ENCODE measurements around the gene SLC25A10. TPM values are rescaled to one million over a fixed set of nuclear protein-coding genes. Genes with fewer than 3 reads are reported as not detected.
A peak's percentile ranks its signal among the peaks of the same experiment; 100 is the strongest.

The SLC25A10 gene
- total and polyA plus RNA-seq, 10 of the 15 experiments (the other 5 are each of a cell fraction or from before 2014, with no cell fraction given), result 0.11 to 72.7 (median 22.3) TPM

DNA sequence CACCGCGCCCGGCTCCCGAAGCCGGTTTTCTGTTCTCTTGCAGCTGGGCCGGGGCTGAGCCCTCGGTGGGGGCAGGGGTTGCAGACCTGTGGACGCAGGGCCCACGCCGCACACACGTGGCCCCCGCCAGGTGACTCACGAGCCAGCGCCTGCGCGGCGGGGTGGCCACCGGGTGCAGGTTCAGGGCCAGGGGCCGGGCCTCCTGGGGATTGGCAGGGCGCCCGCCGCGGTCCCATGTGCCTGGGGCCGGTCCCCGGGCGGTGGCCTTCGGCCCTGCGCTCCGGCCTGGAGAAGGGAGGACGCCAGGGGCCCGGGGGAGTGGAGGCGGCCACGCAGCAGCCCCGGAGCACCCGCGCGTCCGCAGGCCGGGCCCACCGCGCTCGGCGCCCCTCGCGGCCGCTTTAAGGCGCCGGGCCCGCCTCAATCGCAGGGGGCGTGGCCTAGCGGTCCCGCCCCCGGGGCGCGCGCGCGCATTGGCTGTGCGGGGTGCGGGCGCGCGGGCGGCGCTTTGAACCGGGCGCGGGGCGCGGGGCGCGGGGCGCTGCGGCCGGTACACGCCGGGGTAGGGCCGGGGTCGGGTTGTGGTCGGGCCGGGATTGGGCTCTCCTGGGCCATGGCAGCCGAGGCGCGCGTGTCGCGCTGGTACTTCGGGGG lies at the start of gene SLC25A10 (continued):
- TF ChIP-seq HSF1 (IDR thresholded peaks at IDR 0.05; ENCODE audit: low read depth, low read length) (no peak), RUNX3 (IDR thresholded peaks at IDR 0.05; ENCODE audit: low read length) (no peak), RFX5 (IDR thresholded peaks at IDR 0.05; ENCODE audit: low read depth, low read length) (no peak), CUX1 (IDR thresholded peaks at IDR 0.05; ENCODE audit: insufficient replicate concordance, low read depth, low read length) (no peak), MTA3 (IDR thresholded peaks at IDR 0.05; ENCODE audit: borderline replicate concordance, low read length) (no peak), BACH1 (IDR thresholded peaks at IDR 0.05; ENCODE audit: borderline replicate concordance) (peak; percentile 80), GABPA (IDR thresholded peaks at IDR 0.05; ENCODE audit: low read depth) (no peak), TAF1 (IDR thresholded peaks at IDR 0.05; ENCODE audit: borderline replicate concordance, low read depth, low read length) (0 out of 2 replicates have a peak, but pooled peaks have one; percentile 10), SIX5 (IDR thresholded peaks at IDR 0.05; ENCODE audit: low read depth, low read length, severe bottlenecking) (no peak), CBFB (IDR thresholded peaks at IDR 0.05; ENCODE audit: low read depth) (no peak), REST (IDR thresholded peaks at IDR 0.05; ENCODE audit: low read depth, low read length) (no peak), WRNIP1 (IDR thresholded peaks at IDR 0.05; ENCODE audit: borderline replicate concordance, low read depth, low read length) (no peak), NR2C1 (IDR thresholded peaks at IDR 0.05) (no peak), YBX1 (IDR thresholded peaks at IDR 0.05) (no peak)
- TF ChIP-seq, protein P1, sequence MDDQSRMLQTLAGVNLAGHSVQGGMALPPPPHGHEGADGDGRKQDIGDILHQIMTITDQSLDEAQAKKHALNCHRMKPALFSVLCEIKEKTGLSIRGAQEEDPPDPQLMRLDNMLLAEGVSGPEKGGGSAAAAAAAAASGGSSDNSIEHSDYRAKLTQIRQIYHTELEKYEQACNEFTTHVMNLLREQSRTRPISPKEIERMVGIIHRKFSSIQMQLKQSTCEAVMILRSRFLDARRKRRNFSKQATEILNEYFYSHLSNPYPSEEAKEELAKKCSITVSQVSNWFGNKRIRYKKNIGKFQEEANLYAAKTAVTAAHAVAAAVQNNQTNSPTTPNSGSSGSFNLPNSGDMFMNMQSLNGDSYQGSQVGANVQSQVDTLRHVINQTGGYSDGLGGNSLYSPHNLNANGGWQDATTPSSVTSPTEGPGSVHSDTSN (IDR thresholded peaks at IDR 0.05; ENCODE audit: insufficient replicate concordance, low read depth, low read length), result no peak
- TF ChIP-seq, protein P2, sequence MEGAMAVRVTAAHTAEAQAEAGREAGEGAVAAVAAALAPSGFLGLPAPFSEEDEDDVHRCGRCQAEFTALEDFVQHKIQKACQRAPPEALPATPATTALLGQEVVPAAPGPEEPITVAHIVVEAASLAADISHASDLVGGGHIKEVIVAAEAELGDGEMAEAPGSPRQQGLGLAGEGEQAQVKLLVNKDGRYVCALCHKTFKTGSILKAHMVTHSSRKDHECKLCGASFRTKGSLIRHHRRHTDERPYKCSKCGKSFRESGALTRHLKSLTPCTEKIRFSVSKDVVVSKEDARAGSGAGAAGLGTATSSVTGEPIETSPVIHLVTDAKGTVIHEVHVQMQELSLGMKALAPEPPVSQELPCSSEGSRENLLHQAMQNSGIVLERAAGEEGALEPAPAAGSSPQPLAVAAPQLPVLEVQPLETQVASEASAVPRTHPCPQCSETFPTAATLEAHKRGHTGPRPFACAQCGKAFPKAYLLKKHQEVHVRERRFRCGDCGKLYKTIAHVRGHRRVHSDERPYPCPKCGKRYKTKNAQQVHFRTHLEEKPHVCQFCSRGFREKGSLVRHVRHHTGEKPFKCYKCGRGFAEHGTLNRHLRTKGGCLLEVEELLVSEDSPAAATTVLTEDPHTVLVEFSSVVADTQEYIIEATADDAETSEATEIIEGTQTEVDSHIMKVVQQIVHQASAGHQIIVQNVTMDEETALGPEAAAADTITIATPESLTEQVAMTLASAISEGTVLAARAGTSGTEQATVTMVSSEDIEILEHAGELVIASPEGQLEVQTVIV (IDR thresholded peaks at IDR 0.05; ENCODE audit: borderline replicate concordance, partially characterized antibody), result no peak

Data from GM12878 (cell line).